ENCODE results near the gene FANCI. TPM values are rescaled to one million over a fixed set of nuclear protein-coding genes. Genes with fewer than 3 reads are reported as not detected.
A peak's percentile ranks its signal among the peaks of the same experiment; 100 is the strongest.
"Not testable (repeated sequence)": the region's sequence is repeated elsewhere in the genome, so short reads cannot be mapped to it uniquely, and the experiment has no call there.

FANCI gene
- total RNA-seq, 1 experiment from 2014 or later: 67.1 TPM

DNA sequence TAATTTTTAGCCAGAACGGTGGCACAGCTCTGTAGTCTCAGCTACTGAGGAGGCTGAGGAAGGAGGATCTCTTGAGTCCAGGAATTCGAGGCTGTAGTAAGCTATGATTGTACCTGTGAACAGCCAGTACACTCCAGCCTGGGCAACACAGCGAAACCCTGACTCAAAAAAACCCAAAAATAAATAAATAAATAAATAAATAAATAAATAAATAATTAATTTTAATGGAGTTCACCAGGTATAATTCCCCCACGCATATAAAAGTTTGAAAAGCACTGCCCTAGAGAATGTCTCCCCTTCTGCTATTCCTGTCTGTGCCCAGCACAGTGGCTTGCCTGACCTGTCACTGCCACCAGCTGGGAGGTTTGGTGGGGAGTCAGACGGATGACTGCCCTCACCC is 18.2 kb upstream of the FANCI start:
- no peak for DNase-seq (ENCODE audit: low read depth)

DNA sequence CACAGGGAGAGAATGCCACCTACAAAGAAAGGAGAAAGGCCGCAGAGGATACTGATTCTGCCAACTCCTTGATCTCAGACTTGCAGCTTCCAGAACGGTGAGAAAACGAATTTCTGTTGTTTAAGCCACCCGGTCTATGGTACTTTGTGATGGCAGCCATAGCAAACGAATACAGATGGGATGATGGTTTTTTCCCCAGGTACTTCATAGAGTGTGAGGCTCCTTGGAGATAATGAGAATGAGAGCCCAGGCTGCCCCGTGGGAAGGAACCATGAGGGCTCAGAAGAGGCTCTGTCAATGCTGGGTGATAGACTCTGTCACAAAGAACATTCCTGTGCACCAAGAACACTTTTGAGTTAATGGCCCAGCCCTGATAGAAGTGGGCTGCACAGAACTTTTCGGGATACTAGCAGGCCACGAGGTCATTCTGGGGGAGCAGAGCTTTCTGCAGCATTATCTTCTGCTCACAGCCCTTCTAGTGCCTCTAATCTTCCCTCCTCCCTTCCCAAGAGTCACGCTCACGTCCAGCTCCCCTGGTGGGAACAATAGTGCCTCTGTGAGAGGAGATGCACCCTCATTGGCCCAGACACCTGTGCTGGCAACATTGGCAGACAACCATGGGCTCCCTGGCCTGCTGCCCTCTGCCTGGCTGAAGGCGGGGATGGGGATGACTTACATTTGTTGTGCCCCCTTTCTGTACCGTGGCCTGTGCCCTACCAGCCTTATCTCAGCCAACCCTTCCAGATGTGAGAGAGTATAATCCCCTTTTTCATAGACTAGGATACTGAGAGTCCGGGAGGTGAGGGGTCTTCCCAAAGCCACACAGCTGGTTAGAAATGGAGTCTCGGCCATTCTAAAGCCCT is 17.2 kb upstream of the FANCI start:
- no peak for DNase-seq (ENCODE audit: low read depth)

DNA sequence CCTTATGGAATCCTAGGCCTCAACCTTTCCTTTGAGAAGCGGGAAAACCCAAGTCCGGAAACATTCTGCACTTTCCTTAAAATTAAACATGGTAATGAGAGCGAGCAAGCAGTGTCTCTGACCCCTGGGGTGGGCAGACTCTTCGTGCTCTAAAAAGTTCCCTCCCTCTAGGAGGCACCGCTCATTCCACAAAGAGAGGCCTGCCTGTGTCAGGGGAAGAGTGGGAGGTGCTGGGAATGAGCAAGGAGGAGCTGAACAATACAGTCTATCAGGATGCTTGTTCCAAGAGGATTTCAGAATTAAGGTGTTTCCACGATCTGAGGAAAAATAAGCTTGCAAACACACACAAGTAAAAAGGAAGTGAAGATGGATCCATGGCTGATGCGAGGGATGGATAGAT is 16.4 kb upstream of the FANCI start:
- no peak for DNase-seq (ENCODE audit: low read depth)

DNA sequence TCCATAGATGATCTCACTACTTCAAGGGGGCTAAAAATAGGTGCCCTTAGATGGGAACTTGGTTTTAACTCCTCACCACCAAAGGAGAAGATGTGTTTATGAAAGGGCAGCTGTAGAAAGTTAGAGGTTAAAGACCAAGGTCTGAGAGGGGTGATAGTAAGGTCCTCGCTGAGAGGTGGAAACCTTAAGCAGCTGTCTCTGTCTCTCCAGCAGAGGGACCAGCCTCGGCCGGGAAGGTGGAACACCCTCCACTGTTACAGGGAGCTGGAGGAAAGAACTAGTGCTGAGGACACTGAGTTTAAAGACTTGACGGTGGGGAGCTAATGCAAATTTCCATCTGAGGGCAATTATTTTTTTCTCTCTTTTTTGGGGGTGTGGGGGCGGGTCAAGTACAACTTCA is 13.5 kb upstream of the FANCI start:
- peak; percentile 46 for DNase-seq (ENCODE audit: low read depth)

DNA sequence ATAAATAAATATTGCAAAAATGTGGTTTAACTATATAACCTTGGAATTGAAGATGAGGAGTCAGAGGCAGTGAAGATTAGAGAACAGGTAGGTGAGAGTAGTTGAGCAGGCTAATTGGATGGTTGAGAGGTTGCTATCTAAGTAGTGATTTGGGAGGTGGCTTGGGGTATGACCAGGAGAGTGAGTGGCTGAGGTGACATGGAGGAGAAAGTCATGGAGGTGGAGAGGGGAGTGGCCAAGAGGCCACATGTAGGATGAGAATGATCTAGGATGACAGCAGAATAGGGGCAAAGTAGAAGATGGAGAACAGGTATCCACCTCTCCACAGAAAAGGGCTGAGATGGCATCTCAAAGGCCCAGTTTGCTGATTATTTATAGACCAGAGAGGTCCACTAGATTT is 11.9 kb upstream of the FANCI start:
- DNase-seq (ENCODE audit: low read depth): no peak

DNA sequence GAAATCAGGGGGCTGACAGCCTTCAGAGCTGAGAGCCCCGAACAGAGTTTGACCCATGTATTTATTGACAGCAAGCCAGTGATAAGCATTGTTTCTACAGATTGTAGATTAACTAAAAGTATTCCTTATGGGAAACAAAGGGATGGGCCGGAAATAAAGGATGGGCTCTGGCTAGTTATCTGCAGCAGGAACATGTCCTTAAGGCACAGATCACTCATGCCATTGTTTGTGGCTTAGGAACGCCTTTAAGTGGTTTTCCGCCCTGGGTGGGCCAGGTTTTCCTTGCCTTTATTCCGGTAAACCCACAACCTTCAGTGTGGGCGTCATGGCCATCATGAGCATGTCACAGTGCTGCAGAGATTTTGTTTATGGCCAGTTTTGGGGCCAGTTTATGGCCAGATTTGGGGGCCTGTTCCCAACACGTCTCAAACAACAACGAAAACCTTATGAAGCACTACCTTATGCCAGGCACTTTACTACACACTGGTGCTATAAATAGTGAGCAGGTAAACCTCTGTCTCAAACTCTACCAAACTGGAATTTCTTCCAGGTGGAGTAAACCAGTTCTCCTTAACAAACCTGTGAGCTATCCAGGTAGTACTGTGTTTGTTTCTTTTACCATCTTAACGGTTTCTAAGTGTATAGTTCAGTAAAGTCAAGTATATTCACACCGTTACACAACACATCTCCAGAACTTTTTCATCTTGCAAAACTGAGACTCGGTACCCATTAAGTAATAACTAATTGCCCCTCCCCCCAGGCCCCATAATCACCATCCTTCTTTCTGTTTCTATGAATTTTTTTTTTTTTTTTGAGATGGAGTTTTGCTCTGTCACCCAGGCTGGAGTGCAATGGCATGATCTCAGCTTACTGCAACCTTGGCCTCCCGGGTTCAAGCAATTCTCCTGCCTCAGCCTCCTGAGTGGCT is 3.6 kb upstream of the FANCI start:
- not testable (repeated sequence) for DNase-seq (ENCODE audit: low read depth)

DNA sequence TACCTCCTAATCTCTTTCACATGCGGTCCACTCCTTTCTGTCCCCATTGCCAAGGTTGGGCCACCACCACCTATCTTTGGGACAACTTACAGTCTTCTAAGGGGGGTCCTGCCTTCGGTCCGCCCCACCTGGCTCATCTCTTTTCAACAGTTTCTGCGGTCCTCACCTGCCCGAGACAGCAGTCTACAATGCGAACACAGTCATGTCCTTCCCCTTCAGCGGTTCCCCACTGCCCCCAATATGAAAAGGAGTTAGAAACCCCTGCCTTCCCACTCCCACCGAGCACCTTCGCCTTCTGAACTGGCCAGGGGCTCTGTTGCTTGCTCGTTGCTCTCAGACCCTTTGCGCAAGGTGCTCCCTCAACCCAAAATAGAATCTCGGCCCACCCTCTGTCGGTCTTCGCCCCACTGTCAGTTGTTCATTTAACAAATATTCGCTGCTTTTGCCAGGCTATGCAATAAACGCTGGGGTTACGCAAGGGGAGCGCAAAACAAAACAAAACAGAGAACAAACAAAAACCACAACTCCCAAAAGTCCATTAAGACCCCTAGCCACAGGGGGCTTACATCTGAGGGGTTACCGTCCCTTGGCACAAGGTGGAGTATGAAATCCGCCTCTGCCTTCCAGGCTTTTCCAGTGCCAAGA is 611 bp upstream of the FANCI start:
- DNase-seq (ENCODE audit: low read depth): no peak

DNA sequence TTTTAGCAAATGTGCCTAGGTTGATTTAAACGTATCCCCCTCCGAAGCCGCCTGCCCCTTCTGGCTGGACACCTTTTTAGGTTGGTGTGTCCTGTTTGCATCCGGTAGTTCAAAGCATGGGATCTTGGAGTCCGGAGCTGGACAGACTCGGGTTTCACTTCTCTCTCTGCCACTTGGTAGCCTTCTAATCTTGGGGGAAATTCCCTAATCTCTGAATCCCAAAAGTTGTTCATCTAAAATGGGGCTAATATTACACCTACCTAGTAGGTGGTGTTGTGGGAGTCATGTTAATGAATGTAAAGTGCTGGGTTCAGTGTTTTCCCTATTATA is 760 bp downstream of the FANCI start:
- no peak for DNase-seq (ENCODE audit: low read depth)

DNA sequence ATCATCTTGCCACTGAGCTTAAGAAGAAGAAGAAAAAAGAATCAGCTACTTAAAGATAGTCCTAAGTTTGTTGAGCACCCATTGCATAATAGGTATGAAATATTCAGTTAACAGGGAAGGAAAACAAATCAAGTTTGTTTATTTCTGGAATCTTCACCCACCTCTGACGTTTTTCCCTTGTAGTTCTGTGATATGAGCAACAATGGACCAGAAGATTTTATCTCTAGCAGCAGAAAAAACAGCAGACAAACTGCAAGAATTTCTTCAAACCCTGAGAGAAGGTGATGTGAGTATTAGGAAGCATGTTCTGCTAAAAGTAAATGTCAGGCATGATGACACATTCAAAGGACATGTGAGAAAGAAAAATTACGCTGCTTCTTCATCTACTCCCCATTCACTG is 3.7 kb downstream of the FANCI start:
- DNase-seq (ENCODE audit: low read depth): no peak

DNA sequence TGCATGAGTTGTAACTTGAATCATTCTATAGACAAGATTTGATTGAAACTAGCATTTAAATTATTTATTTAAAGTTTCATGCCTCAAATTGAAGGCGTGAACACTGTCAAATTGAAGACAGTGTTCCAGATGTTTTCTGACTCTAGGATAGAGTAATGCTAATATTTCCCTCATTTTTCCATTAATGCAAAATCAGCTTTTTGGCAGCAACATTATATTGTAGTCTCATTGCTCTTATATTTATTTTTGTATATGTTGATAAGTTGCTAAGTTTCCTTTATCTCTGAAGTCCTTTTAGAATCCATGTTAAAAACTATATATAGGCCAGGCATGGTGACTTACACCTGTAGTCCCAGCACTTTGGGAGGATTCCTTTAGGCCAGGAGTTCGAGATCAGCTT is 4.8 kb downstream of the FANCI start:
- DNase-seq (ENCODE audit: low read depth): no peak

DNA sequence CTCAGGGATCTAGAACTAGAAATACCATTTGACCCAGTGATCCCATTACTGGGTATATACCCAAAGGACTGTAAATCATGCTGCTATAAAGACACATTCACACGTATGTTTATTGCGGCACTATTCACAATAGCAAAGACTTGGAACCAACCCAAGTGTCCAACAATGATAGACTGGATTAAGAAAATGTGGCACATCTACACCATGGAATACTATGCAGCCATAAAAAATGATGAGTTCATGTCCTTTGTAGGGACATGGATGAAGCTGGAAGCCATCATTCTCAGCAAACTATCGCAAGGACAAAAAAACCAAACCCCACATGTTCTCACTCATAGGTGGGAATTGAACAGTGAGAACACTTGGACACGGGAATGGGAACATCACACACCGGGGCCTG is 6.4 kb downstream of the FANCI start:
- not testable (repeated sequence) for DNase-seq (ENCODE audit: low read depth)

DNA sequence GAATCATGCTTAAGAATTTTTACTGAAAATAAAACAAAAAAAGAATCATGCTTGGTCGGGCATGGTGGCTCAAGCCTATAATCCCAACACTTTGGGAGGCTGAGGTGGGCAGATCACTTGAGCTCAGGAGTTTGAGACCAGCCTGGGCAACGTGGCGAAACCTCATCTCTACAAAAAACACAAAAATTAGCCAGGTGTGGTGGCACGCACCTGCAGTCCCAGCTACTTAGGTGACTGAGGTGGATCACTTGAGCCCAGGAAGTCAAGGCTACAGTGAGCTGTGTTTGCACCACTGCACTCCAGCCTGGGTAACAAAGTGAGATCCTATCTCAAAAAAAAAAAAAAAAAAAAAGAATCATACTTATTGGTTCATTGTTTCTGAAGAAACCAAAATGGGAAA is 33.5 kb downstream of the FANCI start:
- not testable (repeated sequence) for DNase-seq (ENCODE audit: low read depth)

DNA sequence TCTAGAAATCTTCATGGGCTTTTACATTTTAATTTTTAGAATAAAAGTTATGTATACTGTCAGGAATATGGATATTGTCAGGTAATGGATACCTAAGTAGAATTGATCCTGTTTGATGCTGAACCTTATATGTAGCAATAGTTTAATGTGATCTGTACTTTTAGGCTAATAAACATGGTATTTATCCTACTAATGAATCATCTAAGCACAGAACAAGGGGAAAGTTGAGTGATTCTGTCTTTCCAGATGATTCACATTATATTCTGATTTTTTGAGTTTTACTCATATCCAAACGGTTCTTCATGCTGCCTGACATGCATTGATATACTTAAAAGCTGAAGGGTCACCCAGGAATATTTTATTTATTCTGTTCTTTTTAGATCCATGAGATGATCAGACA is 34.5 kb downstream of the FANCI start:
- no peak for DNase-seq (ENCODE audit: low read depth)

DNA sequence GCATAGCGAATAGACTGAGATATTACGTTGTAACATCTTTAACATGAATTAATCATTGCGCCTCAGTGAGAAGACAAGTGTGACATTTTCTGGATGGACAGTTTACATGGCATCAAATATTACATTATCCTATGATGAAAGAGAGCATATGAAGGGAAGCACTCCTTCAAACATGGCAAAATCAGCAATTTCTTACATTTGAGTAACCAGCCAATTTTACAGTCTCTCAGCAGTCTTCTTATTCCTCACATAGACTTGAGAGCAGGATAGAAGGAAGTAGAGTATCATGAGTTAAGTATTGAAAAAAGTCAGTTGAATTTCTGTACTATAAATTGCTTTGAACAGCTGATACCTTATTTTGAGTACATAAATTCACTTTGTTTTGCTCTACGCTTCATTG is 38.9 kb downstream of the FANCI start:
- DNase-seq (ENCODE audit: low read depth): no peak

DNA sequence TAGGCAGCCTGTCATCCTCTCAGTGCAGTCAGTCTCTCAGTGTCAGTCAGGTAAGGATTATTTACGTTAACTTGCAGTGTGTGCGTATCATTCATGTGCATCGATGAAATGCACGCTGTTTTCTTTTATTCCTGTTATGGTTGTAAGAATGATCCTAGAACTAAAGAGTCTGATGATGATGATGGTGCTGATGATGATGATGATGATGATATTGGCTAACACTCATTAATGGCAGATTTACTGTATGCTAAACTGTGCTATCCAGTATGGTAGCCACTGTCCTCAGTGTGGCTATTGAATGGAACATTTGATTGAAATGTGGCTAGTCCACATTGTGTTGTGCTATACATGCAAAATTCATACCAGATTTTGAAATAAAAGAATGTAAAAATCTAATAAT is 39.4 kb downstream of the FANCI start:
- DNase-seq (ENCODE audit: low read depth): no peak

DNA sequence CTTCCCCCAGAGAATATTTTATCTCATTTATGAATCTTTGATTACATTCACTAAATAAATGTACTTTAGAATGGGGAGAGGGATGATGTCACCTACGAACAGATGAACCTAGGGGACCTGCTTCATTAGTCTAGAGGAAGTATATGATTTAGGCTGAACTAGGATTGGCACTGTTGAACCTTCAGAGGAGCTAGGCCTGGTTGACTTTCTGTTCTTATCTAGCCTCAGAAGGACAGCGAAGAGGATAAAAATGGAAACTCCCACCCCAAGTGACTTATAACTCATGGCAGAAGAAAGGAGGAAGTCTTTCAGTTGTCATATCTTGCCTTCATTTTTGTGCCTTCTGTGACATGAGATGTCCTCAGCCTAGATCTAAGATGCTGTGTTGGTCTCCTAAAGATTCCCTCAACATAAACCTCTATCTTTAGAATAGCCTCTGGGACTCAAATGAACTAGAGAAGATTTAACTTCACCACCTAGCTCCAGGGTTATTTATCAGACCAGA is 48.2 kb downstream of the FANCI start:
- no peak for DNase-seq (ENCODE audit: low read depth)

DNA sequence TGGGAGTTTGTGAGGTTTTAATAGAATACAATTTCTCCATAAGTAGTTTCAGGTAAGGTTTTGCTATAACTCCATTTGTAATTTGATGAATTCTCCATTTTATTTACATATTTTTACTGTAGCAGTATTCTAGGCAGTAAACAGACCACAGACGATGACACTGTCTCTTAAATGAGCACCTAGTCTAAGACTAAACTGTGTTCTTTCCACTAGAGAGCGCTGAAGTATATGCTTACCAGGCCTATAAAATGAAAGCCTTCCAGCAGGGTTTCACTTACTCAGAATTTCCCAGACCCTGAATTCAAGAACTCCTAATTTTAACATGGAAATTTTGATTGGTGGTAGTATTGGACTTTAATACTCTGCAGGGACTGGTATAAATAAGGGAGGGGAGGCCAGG is 49.2 kb downstream of the FANCI start:
- DNase-seq (ENCODE audit: low read depth): no peak

DNA sequence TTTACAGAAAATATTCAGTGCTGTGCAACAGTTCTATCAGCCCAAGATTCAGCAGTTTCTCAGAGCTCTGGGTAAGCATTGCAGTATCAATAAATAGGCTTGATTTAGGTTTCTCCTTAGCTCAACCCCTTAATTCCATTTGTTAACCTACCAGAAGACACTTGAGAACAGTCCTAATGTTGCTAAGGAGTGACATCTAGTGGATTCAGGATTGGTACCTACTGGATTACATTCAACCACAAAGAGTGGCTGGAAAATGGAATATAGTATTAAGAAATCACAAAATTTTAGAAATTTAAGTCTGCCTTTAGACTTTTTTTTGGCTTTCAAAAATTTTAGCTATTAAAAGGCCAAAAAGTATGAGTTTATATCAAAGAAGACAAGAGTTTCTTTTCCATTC is 56.1 kb downstream of the FANCI start:
- peak; percentile 25 for DNase-seq (ENCODE audit: low read depth)

DNA sequence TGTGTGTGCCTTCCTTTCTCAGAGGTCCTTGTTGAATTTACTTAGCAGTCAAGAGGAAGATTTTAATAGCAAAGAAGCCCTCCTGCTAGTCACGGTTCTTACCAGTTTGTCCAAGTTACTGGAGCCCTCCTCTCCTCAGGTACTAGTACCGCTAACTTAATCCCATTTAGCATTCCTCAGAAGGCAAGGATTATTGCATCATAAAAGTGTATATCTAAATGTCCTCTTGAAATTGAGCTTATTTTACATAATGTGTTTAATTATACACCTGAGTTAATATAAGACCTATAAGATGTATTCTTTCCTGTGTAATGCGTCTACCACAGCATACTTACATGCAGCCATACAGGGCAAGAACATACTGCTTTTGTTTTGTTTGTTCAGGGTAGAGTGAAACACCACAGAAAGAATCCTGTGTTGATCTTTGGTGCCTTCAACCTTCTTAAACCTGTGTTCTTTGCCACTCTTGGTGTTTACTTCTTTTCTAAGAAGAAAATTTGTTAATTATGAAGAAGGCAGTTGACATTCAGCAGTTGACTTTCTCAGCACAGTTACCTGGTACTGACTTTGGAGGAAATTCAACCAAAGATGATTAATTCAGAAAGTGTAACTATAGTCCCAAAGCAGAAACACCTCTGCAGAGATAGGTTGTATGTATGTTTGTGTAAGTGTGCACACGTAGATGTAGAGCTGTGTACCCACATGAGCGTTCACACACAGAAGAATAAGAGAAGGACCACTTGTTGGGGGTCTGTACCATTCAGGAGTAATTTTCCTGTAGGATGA is 57.7 kb downstream of the FANCI start:
- no peak for DNase-seq (ENCODE audit: low read depth)

DNA sequence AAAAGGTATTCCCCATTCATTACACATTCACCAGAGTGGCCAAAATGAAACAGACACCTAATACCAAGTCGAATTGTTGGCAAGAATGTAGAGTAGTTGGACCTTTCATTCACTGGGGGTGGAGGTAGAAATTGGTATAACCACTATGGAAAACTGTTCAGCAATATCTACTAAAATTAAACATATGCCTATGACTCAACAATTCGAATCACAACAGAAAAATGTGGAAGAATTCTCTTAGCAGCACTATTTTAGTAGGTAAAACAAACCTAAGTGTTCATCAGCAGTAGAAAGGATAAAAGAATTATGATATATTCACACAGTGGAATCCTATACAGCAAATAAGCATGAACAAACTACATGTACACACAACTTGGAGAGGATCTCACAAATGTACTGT is 60.2 kb downstream of the FANCI start:
- no peak for DNase-seq (ENCODE audit: low read depth)

DNA sequence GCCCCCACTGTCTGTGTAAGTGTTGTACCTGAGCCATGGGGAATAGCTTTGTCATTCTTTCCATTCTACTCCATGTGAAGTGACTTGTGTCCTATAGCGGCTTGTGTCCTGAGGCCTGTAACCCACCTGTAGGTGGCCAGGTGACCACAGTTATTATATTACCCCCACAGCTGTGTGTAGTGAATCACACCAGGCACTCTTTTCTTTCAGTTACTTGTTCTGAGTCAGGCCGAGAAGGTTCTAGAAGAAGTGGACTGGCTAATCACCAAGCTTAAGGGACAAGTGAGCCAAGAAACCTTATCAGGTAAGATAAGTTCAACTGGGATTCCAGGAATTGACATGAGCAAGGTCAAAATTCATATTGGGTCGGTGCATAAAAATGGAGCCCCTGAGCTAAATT is 61.6 kb downstream of the FANCI start:
- DNase-seq (ENCODE audit: low read depth): no peak
